Endothelial cell of umbilical vein (primary cell): ENCODE measurements around the gene GPS1. TPM values are rescaled to one million over a fixed set of nuclear protein-coding genes. Genes with fewer than 3 reads are reported as not detected.

Experiments
- BruUV-seq: library from RNA; stranded (reverse); fragments of 400-500 nt; replicated peaks from 2 replicates; lab custom pipeline; 2021; lab: Mats Ljungman, UMichigan
- CTCF ChIA-PET: fragments of 300-600, 350-600 bp; sonication (Branson Sonifier 250); formaldehyde crosslinking; loops from one replicate; lab custom pipeline; 2021; ENCODE audit warnings: antibody characterized with exemption, inconsistent platforms; lab: Charles Lee
- POLR2A ChIA-PET: fragments of 300-600, 350-600 bp; sonication (Branson Sonifier 250); formaldehyde crosslinking; loops from one replicate; lab custom pipeline; 2021; ENCODE audit warnings: antibody characterized with exemption, inconsistent platforms; lab: Charles Lee
- DNase-seq: peaks from one replicate; pipeline ENCODE4 v3.0.0-alpha.2; 2011; ENCODE audit warnings: low read depth, low spot score
- FAIRE-seq: peaks from 2 replicates; lab custom pipeline; 2011; peaks lifted over from hg19 to GRCh38; lab: Jason Lieb, UNC
- H2AFZ ChIP-seq: 2 replicates; pipeline ENCODE4 v1.6.0; 2012; ENCODE audit warnings: low read depth, low read length, control low read depth, inconsistent platforms
- H3K27ac ChIP-seq: 2 replicates; pipeline ENCODE4 v1.5.1; 2011; ENCODE audit warnings: low read depth, mild to moderate bottlenecking, control low read depth, low read length, moderate library complexity; ENCODE audit not compliant: insufficient read depth
- H3K27me3 ChIP-seq, 2 experiments: 2 replicates each; pipeline versions ENCODE4 v1.6.0 to v1.6.1; 2011; ENCODE audit warnings: low read length in 2 of 2, mixed read lengths in 1 of 2; ENCODE audit not compliant: control insufficient read depth in 2 of 2, insufficient read depth in 2 of 2
- H3K36me3 ChIP-seq, 2 experiments: 2 replicates in 1 of 2; 3 replicates in 1 of 2; pipeline ENCODE4 v1.5.1; 2011; ENCODE audit warnings: low read length in 2 of 2, mild to moderate bottlenecking in 1 of 2, moderate library complexity in 1 of 2; ENCODE audit not compliant: control insufficient read depth in 2 of 2, insufficient read depth in 2 of 2; ENCODE audit errors: extremely low read depth in 1 of 2
- H3K4me1 ChIP-seq: 3 replicates; pipeline ENCODE4 v1.5.1; 2011; ENCODE audit warnings: mild to moderate bottlenecking, low read length; ENCODE audit not compliant: control insufficient read depth, insufficient read depth; ENCODE audit errors: extremely low read depth
- H3K4me2 ChIP-seq: 2 replicates; pipeline ENCODE4 v1.6.1; 2011; ENCODE audit warnings: low read length, control low read depth, mixed read lengths; ENCODE audit not compliant: insufficient read depth
- H3K4me3 ChIP-seq, 3 experiments: fragments of 200-600 bp in 1 of 3; sonication (generic), shearing (Covaris generic) in 1 of 3; replicated peaks in 1 of 3; 2 replicates each; pipeline ENCODE4 v1.5.1; 2011 to 2016; ENCODE audit warnings: control low read depth in 3 of 3, low read length in 3 of 3, mild to moderate bottlenecking in 2 of 3, inconsistent platforms in 1 of 3, low read depth in 1 of 3, moderate library complexity in 1 of 3; ENCODE audit not compliant: insufficient read depth in 1 of 3
- H3K79me2 ChIP-seq: 2 replicates; pipeline ENCODE4 v1.6.0; 2012; ENCODE audit warnings: low read length, inconsistent platforms; ENCODE audit not compliant: control insufficient read depth, insufficient read depth
- H3K9ac ChIP-seq: replicated peaks from 2 replicates; pipeline ENCODE3; 2011; ENCODE audit warnings: low read length, control low read depth; ENCODE audit not compliant: insufficient read depth; ENCODE audit errors: extremely low read depth
- H3K9me1 ChIP-seq: replicated peaks from 3 replicates; pipeline ENCODE4 v1.6.0; 2011; ENCODE audit warnings: mild to moderate bottlenecking, low read length; ENCODE audit not compliant: control insufficient read depth, insufficient read depth; ENCODE audit errors: extremely low read depth
- H3K9me3 ChIP-seq: replicated peaks from 2 replicates; pipeline ENCODE4 v1.5.1; 2012; ENCODE audit warnings: low read length, inconsistent platforms; ENCODE audit not compliant: control insufficient read depth, insufficient read depth
- H4K20me1 ChIP-seq: replicated peaks from 2 replicates; pipeline ENCODE3; 2011; ENCODE audit warnings: mild to moderate bottlenecking, low read length; ENCODE audit not compliant: control insufficient read depth, insufficient read depth; ENCODE audit errors: extremely low read depth
- CTCF ChIP-seq, 2 donors: IDR thresholded peaks; 1 replicate in 1 of 2; 2 replicates in 1 of 2; pipeline ENCODE4 v1.5.1; 2011; ENCODE audit warnings: low read length in 2 of 2, mild to moderate bottlenecking in 2 of 2, moderate library complexity in 2 of 2, control low read depth in 1 of 2, inconsistent platforms in 1 of 2, low read depth in 1 of 2; ENCODE audit not compliant: insufficient read depth in 1 of 2; ENCODE audit errors: extremely low read depth in 1 of 2
- EZH2 ChIP-seq: IDR thresholded peaks from 2 replicates; pipeline ENCODE4 v1.6.1; 2012; ENCODE audit warnings: borderline replicate concordance, low read depth, mild to moderate bottlenecking, moderate library complexity, low read length, inconsistent platforms; ENCODE audit not compliant: severe bottlenecking
- FOS ChIP-seq: IDR thresholded peaks from 2 replicates; pipeline ENCODE4 v1.6.1; 2011; ENCODE audit warnings: mild to moderate bottlenecking, low read length, moderate library complexity, borderline replicate concordance; ENCODE audit not compliant: insufficient read depth
- GATA2 ChIP-seq: IDR thresholded peaks from 2 replicates; pipeline ENCODE4 v1.7.0; 2011; ENCODE audit warnings: low read depth, mild to moderate bottlenecking, moderate library complexity, mixed read lengths, low read length; ENCODE audit not compliant: insufficient read length, insufficient read depth
- JUN ChIP-seq: IDR thresholded peaks from 2 replicates; pipeline ENCODE4 v1.6.1; 2011; ENCODE audit warnings: borderline replicate concordance, low read depth; ENCODE audit not compliant: insufficient read length, insufficient read depth
- MAX ChIP-seq: IDR thresholded peaks from 2 replicates; pipeline ENCODE4 v1.6.1; 2011; ENCODE audit not compliant: insufficient read depth, insufficient read length
- MYC ChIP-seq: IDR thresholded peaks from one replicate; pipeline ENCODE4 v1.6.1; 2011; ENCODE audit warnings: mild to moderate bottlenecking, low read depth, low read length
- POLR2A ChIP-seq: IDR thresholded peaks from 2 replicates; pipeline ENCODE4 v1.6.1; 2012; ENCODE audit warnings: low read depth, mild to moderate bottlenecking, control low read depth, low read length
- POLR2AphosphoS5 ChIP-seq: IDR thresholded peaks from 2 replicates; pipeline ENCODE4 v1.6.1; 2012; ENCODE audit warnings: low read depth, mild to moderate bottlenecking, control low read depth, low read length, moderate library complexity; ENCODE audit not compliant: insufficient read depth
- dilution Hi-C: fragments of 300-500 bp; cut with MboI; formaldehyde crosslinking; loops from one replicate; pipeline ENCODE4 v1.15.0; 2019; ENCODE audit warnings: low sequenced_read_pairs; ENCODE audit not compliant: extremely low pct_ligation_motif_present
- intact Hi-C: fragments of 100-400 bp; cut with micrococcal nuclease; formaldehyde crosslinking; loops from one replicate; pipeline ENCODE4 v1.10.0; 2022
- polyA plus RNA-seq, 4 experiments: library from polyadenylated mRNA; depleted of rRNA in 3 of 4; stranded (reverse) in 3 of 4; unstranded in 1 of 4; fragments of >200 nt; gene quantifications; 2 replicates each; pipeline versions ENCODE4 v1.2.1 to v1.2.3, GENCODE V29; 2011 to 2012; ENCODE audit warnings: missing spikeins in 1 of 4
- total RNA-seq: library from RNA; stranded (reverse); gene quantifications from 2 replicates; pipeline ENCODE4 v1.2.3, GENCODE V29; 2021

The GPS1 gene
- total and polyA plus RNA-seq, 2 donors (not counting 3 experiments of a cell fraction or from before 2014, with no cell fraction given): 116 to 178 TPM

DNA sequence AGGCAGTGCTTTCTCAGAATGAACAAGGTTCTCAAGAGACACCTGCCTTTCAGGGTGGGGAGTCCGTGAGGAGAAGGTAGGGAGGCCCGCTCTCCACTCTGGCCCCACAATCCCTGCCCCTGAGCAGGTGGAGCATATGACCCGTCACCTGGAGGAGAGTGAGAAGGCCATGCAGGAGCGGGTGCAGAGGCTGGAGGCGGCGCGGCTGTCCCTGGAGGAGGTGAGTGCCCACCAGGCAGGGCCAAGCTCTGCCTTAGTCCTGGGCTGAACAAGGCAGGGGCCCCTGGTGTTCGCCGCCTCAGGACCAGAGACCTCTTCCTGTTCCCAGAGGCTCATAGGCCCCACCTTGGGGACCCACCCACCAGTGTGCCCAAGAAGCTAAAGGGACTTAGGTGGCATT is 22.7 kb upstream of the GPS1 start:
- DNase-seq: no peak
- Histone ChIP-seq H3K27ac (no peak overlapping the region), H3K79me2 (peaks cover 4% of the 10 kb centered on the region), H3K36me3 (no peaks in the 10 kb centered on the region), H3K4me2 (no peak overlapping the region), H3K9me3 (no peaks in the 10 kb centered on the region), H3K4me1 (peaks cover 12% of the 10 kb centered on the region), H3K4me3 (no peak overlapping the region), H2AFZ (no peak overlapping the region), H3K9me1 (no peaks in the 10 kb centered on the region), H3K27me3 (no peaks in the 10 kb centered on the region), H4K20me1 (no peaks in the 10 kb centered on the region), H3K9ac (no peak overlapping the region)
- no TSS peak for BruUV-seq
- ChIA-PET CTCF (interaction anchor here (1.3 to 4.2 kb wide), 4 partner anchors 8 to 126 kb away, joined by 4 to 127 read pairs (median 34); partner anchors contain the start of genes CENPX, DCXR, LRRC45 and NOTUM), POLR2A (no interaction called here)
- FAIRE-seq: no peak
- dilution Hi-C loops: no loop called here
- intact Hi-C loops: loop anchor here (10.0 kb wide), 1 partner anchor 186 kb away; the partner anchor contains the start of gene CCDC57
- no peak for TF ChIP-seq EZH2
- TF ChIP-seq POLR2AphosphoS5: no peak
- no peak for TF ChIP-seq MAX
- no peak for TF ChIP-seq GATA2
- no peak for TF ChIP-seq CTCF (IDR thresholded peaks at IDR 0.05; ENCODE audit: extremely low read depth in 1 of 2, insufficient read depth in 1 of 2, low read depth in 1 of 2, low read length in 2 of 2)
- no peak for TF ChIP-seq FOS
- TF ChIP-seq JUN: no peak
- TF ChIP-seq MYC: no peak
- no peak for TF ChIP-seq POLR2A
